ENCODE data around the gene EPB41L4A. TPM values are rescaled to one million over a fixed set of nuclear protein-coding genes. Genes with fewer than 3 reads are reported as not detected.

Gene EPB41L4A
- total RNA-seq, 2 donors from 2014 or later, result 7.0 to 16.2 TPM

- no peak overlapping the region for H3K27ac ChIP-seq
- ATAC-seq (no peak), DNase-seq (no peak)
- intact Hi-C loops (cut with DNase I), result no loop called here
- no peak for TF ChIP-seq POLR2A (IDR thresholded peaks at IDR 0.05)
- TF ChIP-seq CTCF (IDR thresholded peaks at IDR 0.05), result no peak
- H3K4me3 ChIP-seq, result no peak overlapping the region
- 75 to 90% methylated on average over 4 of the region's 4 CpGs for WGBS, 2 donors
- no peaks in the 10 kb centered on the region for H3K27me3 ChIP-seq
- H3K9me3 ChIP-seq, result no peaks in the 10 kb centered on the region
- no peaks in the 10 kb centered on the region for H3K36me3 ChIP-seq (replicated peaks in 1 of 2; ENCODE audit: insufficient read depth in 1 of 2, low read depth in 2 of 2)
- peaks cover 4% of the 10 kb centered on the region for H3K4me1 ChIP-seq
These were observed 129.6 kb downstream of the EPB41L4A start for GRCh38 chr5:112289465-112289864.

- TF ChIP-seq CTCF (IDR thresholded peaks at IDR 0.05), result no peak
- no peak for TF ChIP-seq POLR2A (IDR thresholded peaks at IDR 0.05)
- 58 to 65% methylated on average over 5 of the region's 5 CpGs for WGBS, 2 donors
These were observed 134.8 kb downstream of the EPB41L4A start for GRCh38 chr5:112283943-112284929.

GRCh38 chr5:112283034-112283582 lies 136.0 kb downstream of the EPB41L4A start:
- TF ChIP-seq CTCF (IDR thresholded peaks at IDR 0.05), result no peak
- no peak for TF ChIP-seq POLR2A (IDR thresholded peaks at IDR 0.05)
- 57 to 76% methylated on average over 3 of the region's 3 CpGs for WGBS, 2 donors
- peaks cover 4% of the 10 kb centered on the region for H3K4me1 ChIP-seq

More at GRCh38 chr5:112283943-112284929, 134.8 kb downstream of the EPB41L4A start:
- ATAC-seq, result no peak
- Histone ChIP-seq H3K36me3 (replicated peaks in 1 of 2; ENCODE audit: insufficient read depth in 1 of 2, low read depth in 2 of 2) (no peaks in the 10 kb centered on the region), H3K27ac (no peak overlapping the region), H3K4me3 (no peak overlapping the region), H3K9me3 (no peaks in the 10 kb centered on the region), H3K4me1 (peaks cover 4% of the 10 kb centered on the region), H3K27me3 (no peaks in the 10 kb centered on the region)
- DNase-seq, result no peak
- intact Hi-C loops (cut with DNase I), result no loop called here

GRCh38 chr5:112279082-112279481 lies 140.0 kb downstream of the EPB41L4A start:
- intact Hi-C loops (cut with DNase I), result no loop called here
- Histone ChIP-seq H3K27me3 (no peaks in the 10 kb centered on the region), H3K9me3 (no peaks in the 10 kb centered on the region), H3K4me3 (no peak overlapping the region), H3K4me1 (no peaks in the 10 kb centered on the region), H3K36me3 (replicated peaks in 1 of 2; ENCODE audit: insufficient read depth in 1 of 2, low read depth in 2 of 2) (no peaks in the 10 kb centered on the region), H3K27ac (no peak overlapping the region)
- 78 to 86% methylated on average over 5 of the region's 5 CpGs for WGBS, 2 donors
- ATAC-seq (no peak), DNase-seq (no peak)
- TF ChIP-seq POLR2A (IDR thresholded peaks at IDR 0.05), result no peak
- TF ChIP-seq CTCF (IDR thresholded peaks at IDR 0.05), result no peak

More at GRCh38 chr5:112283034-112283582, 136.0 kb downstream of the EPB41L4A start:
- H3K27ac ChIP-seq, result no peak overlapping the region
- ATAC-seq (no peak), DNase-seq (no peak)
- no peaks in the 10 kb centered on the region for H3K36me3 ChIP-seq (replicated peaks in 1 of 2; ENCODE audit: insufficient read depth in 1 of 2, low read depth in 2 of 2)
- no peak overlapping the region for H3K4me3 ChIP-seq
- intact Hi-C loops (cut with DNase I), result no loop called here
- no peaks in the 10 kb centered on the region for H3K27me3 ChIP-seq
- no peaks in the 10 kb centered on the region for H3K9me3 ChIP-seq

Measured in body of pancreas (tissue), 4 donors.